Naive B cell (primary cell): Measurements from ENCODE around the gene CAMTA2. TPM values are rescaled to one million over a fixed set of nuclear protein-coding genes. Genes with fewer than 3 reads are reported as not detected.

Experiments used
- ATAC-seq, 2 donors: fragments of 150-1000 bp; cut with Tn5 transposase; 2 replicates each; pipeline ENCODE4 v1.10.0; 2021; ENCODE audit warnings: low read depth in 2 of 2, mild to moderate bottlenecking in 2 of 2, moderate library complexity in 2 of 2
- DNase-seq: peaks from one replicate; pipeline ENCODE4 v3.0.0; 2022
- H3K27ac Mint-ChIP-seq, 6 donors: one replicate each; pipeline ENCODE4 v1.8.0; 2020 to 2022; ENCODE audit warnings: mild to moderate bottlenecking in 6 of 6, mixed read lengths in 6 of 6, moderate library complexity in 5 of 6, inconsistent platforms in 2 of 6
- H3K27me3 Mint-ChIP-seq, 3 donors: one replicate each; pipeline ENCODE4 v1.8.0; 2021 to 2022; ENCODE audit warnings: mixed read lengths in 3 of 3, mild to moderate bottlenecking in 1 of 3
- H3K36me3 Mint-ChIP-seq, 2 donors: one replicate each; pipeline ENCODE4 v1.8.0; 2020 to 2022; ENCODE audit warnings: mixed read lengths in 2 of 2, inconsistent platforms in 1 of 2, mild to moderate bottlenecking in 1 of 2
- H3K4me1 Mint-ChIP-seq, 3 donors: one replicate each; pipeline ENCODE4 v1.8.0; 2020 to 2022; ENCODE audit warnings: mixed read lengths in 3 of 3, inconsistent platforms in 1 of 3, mild to moderate bottlenecking in 1 of 3, moderate library complexity in 1 of 3
- H3K4me3 Mint-ChIP-seq, 8 donors: one replicate each; pipeline ENCODE4 v1.8.0; 2020 to 2022; ENCODE audit warnings: mild to moderate bottlenecking in 8 of 8, mixed read lengths in 8 of 8, moderate library complexity in 8 of 8, inconsistent platforms in 2 of 8
- H3K9me3 Mint-ChIP-seq, 7 donors: one replicate each; pipeline ENCODE4 v1.8.0; 2020 to 2022; ENCODE audit warnings: mixed read lengths in 7 of 7, mild to moderate bottlenecking in 5 of 7, inconsistent platforms in 2 of 7, moderate library complexity in 1 of 7
- polyA plus RNA-seq, 6 donors: library from polyadenylated mRNA; unstranded; fragments of 300-500 nt; fragmentation: Illumina TruSeq; gene quantifications; one replicate each; pipeline ENCODE4 v1.2.3, GENCODE V29; 2021; ENCODE audit warnings: low read depth in 6 of 6

Gene CAMTA2
- polyA plus RNA-seq, 6 donors from 2014 or later, result 3.3 to 16.7 (median 5.2) TPM

DNA sequence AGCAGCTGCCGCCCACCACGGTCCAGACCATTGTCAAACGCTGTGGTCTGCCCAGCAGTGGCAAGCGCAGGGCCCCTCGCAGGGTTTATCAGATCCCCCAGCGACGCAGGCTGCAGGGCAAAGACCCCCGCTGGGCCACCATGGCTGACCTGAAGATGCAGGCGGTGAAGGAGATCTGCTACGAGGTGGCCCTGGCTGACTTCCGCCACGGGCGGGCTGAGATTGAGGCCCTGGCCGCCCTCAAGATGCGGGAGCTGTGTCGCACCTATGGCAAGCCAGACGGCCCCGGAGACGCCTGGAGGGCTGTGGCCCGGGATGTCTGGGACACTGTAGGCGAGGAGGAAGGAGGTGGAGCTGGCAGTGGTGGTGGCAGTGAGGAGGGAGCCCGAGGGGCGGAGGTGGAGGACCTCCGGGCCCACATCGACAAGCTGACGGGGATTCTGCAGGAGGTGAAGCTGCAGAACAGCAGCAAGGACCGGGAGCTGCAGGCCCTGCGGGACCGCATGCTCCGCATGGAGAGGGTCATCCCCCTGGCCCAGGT lies 34.8 kb upstream of the CAMTA2 start:
- ATAC-seq (no peak), DNase-seq (no peak)
- peak overlapping the region in 1 of 6 donors; percentile 49 for H3K27ac Mint-ChIP-seq
- H3K27me3 Mint-ChIP-seq, result peaks cover 15 to 40% (median 32%) of the 10 kb centered on the region in 3 donors
- H3K4me3 Mint-ChIP-seq, result no peak overlapping the region
- no peaks in the 10 kb centered on the region for H3K9me3 Mint-ChIP-seq
- H3K36me3 Mint-ChIP-seq, result peaks cover 11 to 15% of the 10 kb centered on the region in 2 donors
- peaks cover 14 to 18% (median 16%) of the 10 kb centered on the region in 3 donors for H3K4me1 Mint-ChIP-seq

DNA sequence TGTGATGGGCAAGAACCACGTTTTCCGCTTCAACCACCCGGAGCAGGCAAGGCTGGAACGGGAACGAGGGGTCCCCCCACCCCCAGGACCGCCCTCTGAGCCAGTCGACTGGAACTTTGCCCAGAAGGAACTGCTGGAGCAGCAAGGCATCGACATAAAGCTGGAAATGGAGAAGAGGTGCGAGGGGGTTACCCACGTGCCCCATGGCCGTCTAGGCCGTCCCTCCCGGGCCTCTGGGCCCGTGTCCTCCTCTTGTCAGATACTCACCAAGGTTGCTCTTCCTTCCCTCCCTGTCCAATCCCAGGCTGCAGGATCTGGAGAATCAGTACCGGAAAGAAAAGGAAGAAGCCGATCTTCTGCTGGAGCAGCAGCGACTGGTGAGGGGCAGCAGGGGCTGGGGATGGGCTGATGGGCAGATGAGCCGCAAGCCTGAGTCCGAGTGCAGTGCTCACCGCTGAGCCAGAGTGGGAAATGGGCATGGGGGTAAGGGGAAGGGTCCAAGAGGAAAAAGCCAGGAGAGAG lies 33.1 kb upstream of the CAMTA2 start:
- ATAC-seq, result no peak
- H3K4me1 Mint-ChIP-seq, result peaks cover 19 to 26% (median 23%) of the 10 kb centered on the region in 3 donors
- no peak for DNase-seq

DNA sequence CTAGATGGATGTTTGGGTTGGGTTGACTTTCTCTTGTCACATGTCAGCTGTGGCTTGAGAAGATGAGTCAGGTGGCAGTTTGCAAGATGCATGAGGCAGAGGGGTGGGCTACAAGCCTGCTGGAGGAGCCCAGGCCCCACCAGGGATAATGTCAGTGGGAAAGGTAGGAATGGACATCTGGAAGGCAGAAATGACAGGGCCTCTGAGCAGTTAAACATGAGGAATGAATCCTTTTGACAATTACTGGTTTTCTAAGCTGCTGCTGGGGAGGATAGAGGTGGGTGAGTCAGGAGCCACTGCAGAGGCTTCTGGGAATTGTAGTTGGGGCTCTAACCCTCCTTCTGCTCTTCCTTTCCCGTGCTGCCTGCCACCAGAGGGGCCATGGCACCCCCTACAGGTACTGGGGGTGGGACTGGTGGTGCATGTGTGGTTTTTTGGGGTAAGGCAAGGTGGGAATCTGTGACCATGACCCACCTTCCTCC lies 32.0 kb upstream of the CAMTA2 start:
- DNase-seq (peak; percentile 47), ATAC-seq (peak in 1 of 2 donors; percentile 13)
- peaks cover 11 to 15% of the 10 kb centered on the region in 2 donors for H3K36me3 Mint-ChIP-seq
- peak overlapping the region in 1 of 6 donors; percentile 24 for H3K27ac Mint-ChIP-seq
- H3K9me3 Mint-ChIP-seq, result peaks cover 0 to 2% (median 0%) of the 10 kb centered on the region in 7 donors
- peaks cover 19 to 26% (median 23%) of the 10 kb centered on the region in 3 donors for H3K4me1 Mint-ChIP-seq
- no peak overlapping the region for H3K4me3 Mint-ChIP-seq
- peaks cover 15 to 37% (median 29%) of the 10 kb centered on the region in 3 donors for H3K27me3 Mint-ChIP-seq

More for the DNA sequence above, 33.1 kb upstream of the CAMTA2 start:
- no peak overlapping the region for H3K27ac Mint-ChIP-seq
- H3K4me3 Mint-ChIP-seq, result peak overlapping the region in 1 of 8 donors; percentile 24
- H3K9me3 Mint-ChIP-seq, result peaks cover 0 to 2% (median 0%) of the 10 kb centered on the region in 7 donors
- peaks cover 15 to 37% (median 35%) of the 10 kb centered on the region in 3 donors for H3K27me3 Mint-ChIP-seq
- peaks cover 11 to 15% of the 10 kb centered on the region in 2 donors for H3K36me3 Mint-ChIP-seq

DNA sequence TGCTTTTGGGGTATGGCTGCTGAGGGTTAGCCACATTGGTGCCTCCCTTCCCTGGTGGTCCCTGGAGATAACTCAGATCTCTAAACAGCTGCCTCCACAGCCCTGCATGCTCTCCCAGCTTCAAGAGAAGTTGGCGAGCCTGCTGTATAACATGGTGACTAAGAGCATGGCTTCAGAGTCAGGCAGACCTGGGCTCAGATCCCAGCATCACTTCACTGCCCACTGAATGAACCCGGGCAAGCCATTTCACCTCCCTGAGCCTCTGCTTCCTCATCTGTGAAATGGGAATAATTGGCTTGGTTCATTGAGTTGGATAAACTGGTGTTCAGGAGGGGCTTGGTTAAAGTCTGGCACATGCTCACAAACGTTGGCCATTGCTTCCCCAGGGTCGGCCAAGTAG lies 26.9 kb upstream of the CAMTA2 start:
- Mint-ChIP-seq H3K36me3 (peaks cover 3 to 19% of the 10 kb centered on the region in 2 donors), H3K4me3 (no peak overlapping the region), H3K9me3 (peaks cover 0 to 2% (median 0%) of the 10 kb centered on the region in 7 donors), H3K4me1 (peaks cover 15 to 20% (median 18%) of the 10 kb centered on the region in 3 donors), H3K27ac (peak overlapping the region in 1 of 6 donors; percentile 44), H3K27me3 (peaks cover 19 to 40% (median 32%) of the 10 kb centered on the region in 3 donors)
- DNase-seq (no peak), ATAC-seq (no peak)

DNA sequence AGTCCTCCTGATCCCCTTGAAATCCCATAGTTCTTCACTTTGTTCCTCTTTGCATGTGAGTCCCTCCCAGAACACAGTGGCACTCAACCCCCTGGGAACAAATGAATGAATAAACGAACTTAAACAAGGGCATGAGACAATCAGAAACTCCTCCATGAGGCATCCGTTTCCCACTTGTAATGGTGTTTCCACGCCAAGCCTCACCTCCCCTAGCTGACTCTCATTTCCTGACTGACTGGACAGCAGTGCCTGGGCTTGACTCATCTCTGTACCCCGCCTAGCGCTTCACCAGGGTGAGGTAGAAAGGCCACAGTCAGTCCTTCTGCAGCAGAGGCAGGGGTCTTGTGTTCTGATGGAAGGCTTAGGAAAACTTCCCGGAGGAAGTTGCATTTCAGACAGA lies 24.5 kb upstream of the CAMTA2 start:
- no peak for DNase-seq
- Mint-ChIP-seq H3K27me3 (peaks cover 30 to 50% (median 48%) of the 10 kb centered on the region in 3 donors), H3K27ac (no peak overlapping the region), H3K4me3 (no peak overlapping the region), H3K36me3 (peaks cover 11 to 33% of the 10 kb centered on the region in 2 donors), H3K4me1 (peaks cover 5 to 11% (median 7%) of the 10 kb centered on the region in 3 donors), H3K9me3 (peaks cover 0 to under 1% (median 0%) of the 10 kb centered on the region in 7 donors)
- no peak for ATAC-seq

DNA sequence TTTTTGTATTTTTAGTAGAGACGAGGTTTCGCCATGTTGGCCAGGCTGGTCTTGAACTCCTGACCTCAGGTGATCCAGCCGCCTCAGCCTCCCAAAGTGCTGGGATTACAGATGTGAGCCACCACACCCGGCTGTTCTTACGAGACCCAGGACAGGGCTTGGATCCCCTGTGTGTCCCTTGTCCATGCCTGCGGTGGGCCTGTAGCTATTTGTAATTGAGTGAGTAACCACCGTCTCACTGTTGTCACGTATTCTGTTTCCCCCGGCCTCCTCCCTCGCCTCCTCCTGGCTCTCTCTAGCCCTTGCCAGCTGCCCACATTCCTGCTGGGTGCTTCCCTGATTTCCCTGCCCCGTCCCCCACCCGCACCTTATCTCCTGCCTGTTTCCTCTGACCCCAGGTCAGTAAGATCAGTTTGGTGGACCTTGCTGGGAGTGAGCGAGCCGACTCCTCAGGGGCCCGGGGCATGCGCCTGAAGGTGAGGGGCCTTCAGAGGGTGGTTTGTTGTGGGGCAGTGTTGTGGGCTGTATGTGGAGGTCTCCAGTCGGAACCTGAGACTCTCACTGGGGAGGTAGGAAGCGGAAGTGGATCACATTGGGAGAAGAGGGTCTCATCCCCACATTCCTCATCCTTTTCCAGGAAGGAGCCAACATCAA lies 15.9 kb upstream of the CAMTA2 start:
- Mint-ChIP-seq H3K4me3 (no peak overlapping the region), H3K9me3 (no peaks in the 10 kb centered on the region), H3K27me3 (peaks cover 18 to 43% (median 41%) of the 10 kb centered on the region in 3 donors), H3K27ac (no peak overlapping the region), H3K36me3 (peaks cover 39 to 42% of the 10 kb centered on the region in 2 donors), H3K4me1 (peaks cover 13 to 21% (median 18%) of the 10 kb centered on the region in 3 donors)
- DNase-seq, result no peak
- ATAC-seq, result no peak

DNA sequence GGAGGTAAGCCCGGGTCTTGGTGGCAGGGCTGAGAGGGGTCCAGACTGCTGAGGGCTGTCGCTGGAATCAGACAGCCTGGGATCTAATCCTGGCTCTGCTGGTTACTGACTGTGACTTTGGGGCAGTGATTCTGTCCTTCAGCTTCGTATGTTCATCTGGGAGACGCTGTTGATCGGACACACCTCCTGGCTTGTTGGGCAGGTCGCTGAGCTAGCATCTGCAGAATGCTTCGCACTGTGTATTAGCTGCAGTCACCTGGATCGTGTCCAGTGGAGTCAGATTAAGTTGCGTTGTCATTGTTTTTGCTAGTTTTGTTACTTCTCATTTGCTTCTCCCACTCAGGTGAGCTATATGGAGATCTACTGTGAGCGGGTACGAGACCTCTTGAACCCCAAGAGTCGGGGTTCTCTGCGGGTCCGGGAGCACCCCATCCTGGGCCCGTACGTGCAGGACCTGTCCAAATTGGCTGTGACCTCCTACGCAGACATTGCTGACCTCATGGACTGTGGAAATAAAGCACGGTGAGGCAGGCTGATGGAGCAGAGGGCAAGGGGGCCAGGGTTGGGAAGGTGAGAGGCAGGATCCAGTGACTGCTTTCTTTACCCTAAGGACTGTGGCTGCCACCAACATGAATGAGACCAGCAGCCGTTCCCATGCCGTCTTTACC lies 14.8 kb upstream of the CAMTA2 start:
- Mint-ChIP-seq H3K27ac (no peak overlapping the region), H3K36me3 (peaks cover 31 to 32% of the 10 kb centered on the region in 2 donors), H3K27me3 (peaks cover 7 to 32% (median 32%) of the 10 kb centered on the region in 3 donors), H3K4me3 (peak overlapping the region in 1 of 8 donors; percentile 26), H3K9me3 (no peaks in the 10 kb centered on the region), H3K4me1 (peaks cover 13 to 23% (median 20%) of the 10 kb centered on the region in 3 donors)
- ATAC-seq (no peak), DNase-seq (no peak)

DNA sequence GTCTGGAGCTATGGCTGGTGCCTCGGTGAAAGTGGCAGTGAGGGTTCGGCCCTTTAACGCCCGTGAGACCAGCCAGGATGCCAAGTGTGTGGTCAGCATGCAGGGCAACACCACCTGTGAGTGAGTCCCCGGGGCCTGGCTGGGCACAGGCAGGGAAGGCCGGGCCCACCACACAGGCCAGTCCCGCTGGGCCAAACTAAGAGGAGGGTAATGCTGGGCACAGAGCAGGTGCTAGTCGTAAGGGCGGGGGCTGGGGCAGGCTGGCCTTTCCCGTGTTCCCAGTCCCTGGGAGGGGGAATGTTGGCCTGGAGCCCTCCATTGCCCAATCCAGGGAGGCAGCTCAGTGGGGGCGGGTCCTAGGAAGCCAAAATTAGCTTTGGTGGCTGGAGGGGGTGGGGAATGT lies 12.8 kb upstream of the CAMTA2 start:
- H3K4me1 Mint-ChIP-seq, result peaks cover 20 to 30% (median 25%) of the 10 kb centered on the region in 3 donors
- peak overlapping the region in 2 of 8 donors; percentile 53 to 92 for H3K4me3 Mint-ChIP-seq
- H3K27me3 Mint-ChIP-seq, result peaks cover 4 to 29% (median 20%) of the 10 kb centered on the region in 3 donors
- ATAC-seq (no peak), DNase-seq (no peak)
- H3K9me3 Mint-ChIP-seq, result no peaks in the 10 kb centered on the region
- peak overlapping the region in 1 of 6 donors; percentile 50 for H3K27ac Mint-ChIP-seq
- peaks cover 19 to 21% of the 10 kb centered on the region in 2 donors for H3K36me3 Mint-ChIP-seq

DNA sequence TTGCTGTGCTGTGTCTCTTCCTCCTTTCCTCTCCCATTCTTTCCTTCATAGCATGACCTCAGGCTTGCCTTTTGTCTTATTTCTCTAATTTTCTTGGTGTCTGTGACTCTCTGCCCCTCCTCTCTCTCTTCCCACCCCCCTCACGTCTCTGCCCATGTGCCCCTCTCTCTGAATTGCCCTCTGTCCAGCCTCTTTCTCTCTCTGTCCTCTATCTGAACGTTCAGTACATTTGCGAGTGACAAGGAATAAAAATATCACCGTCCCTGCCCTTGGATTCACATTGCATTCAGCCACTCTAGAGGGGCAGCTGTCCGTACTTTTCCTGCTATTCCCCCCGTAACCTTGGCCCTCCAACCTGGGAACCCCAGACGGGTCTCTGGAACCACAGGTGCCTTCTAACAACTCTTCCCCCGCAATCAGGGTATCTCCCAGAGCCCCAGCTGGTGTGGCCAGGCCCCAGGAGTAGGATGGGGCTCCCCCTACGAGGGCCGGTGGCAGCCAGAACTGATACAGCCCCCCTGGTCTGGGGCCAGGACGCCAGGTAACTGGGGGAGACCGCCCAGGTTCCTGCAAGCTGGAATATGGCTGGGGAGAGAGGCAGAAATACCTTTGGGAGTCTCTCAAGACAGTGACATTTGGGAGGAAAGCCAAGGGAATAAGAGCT lies 12.1 kb upstream of the CAMTA2 start:
- Mint-ChIP-seq H3K4me1 (peaks cover 23 to 30% (median 28%) of the 10 kb centered on the region in 3 donors), H3K27me3 (peaks cover 0 to 26% (median 14%) of the 10 kb centered on the region in 3 donors), H3K4me3 (peak overlapping the region; percentile 5 to 93 (median 78))

DNA sequence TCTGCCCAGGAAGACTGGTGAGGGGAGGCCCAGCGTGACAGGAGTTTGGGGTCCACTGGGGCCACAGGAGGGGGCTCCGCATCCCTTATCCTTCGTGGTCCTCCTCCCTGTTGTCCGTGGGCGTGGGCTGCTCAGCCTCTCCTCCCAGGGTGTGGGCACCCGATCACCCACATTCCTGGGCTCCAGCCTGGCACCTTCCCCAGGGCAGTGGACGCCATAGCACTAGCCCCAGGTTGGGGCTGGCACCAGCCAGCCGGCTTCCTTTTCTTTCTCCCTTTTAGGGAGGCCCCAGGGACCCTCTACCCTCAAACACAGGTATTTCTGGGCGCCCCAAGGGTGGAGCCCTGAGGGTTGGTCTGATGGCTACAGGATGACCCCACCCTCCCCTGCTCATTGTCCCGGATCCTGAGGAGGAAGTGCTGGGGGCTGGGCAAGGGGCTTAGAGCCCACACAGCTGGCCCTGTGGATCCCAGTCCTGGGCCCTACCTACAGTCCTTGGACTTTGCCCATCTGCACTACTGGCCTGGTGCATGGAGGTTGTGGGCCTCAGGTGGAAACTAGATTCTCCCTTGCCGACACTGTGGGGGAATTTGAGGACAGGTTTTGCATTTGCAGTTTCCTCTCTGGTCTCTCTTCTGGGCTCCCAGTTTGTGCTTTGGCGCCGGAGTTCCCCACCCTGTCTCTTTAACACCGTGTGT lies 11.4 kb upstream of the CAMTA2 start:
- DNase-seq (no peak), ATAC-seq (peak; percentile 25 to 46)
- H3K9me3 Mint-ChIP-seq, result no peaks in the 10 kb centered on the region
- H3K4me1 Mint-ChIP-seq, result peaks cover 23 to 30% (median 28%) of the 10 kb centered on the region in 3 donors
- peaks cover 0 to 19% (median 8%) of the 10 kb centered on the region in 3 donors for H3K27me3 Mint-ChIP-seq
- H3K27ac Mint-ChIP-seq, result peak overlapping the region in 2 of 6 donors; percentile 50 to 55
- H3K4me3 Mint-ChIP-seq, result peak overlapping the region; percentile 52 to 93 (median 84)
- peaks cover 7 to 11% of the 10 kb centered on the region in 2 donors for H3K36me3 Mint-ChIP-seq

More for the DNA sequence above, 12.1 kb upstream of the CAMTA2 start:
- no peaks in the 10 kb centered on the region for H3K9me3 Mint-ChIP-seq
- H3K27ac Mint-ChIP-seq, result peak overlapping the region in 3 of 6 donors; percentile 49 to 55 (median 50)
- DNase-seq, result no peak
- no peak for ATAC-seq
- peaks cover 14% of the 10 kb centered on the region in 2 donors for H3K36me3 Mint-ChIP-seq

DNA sequence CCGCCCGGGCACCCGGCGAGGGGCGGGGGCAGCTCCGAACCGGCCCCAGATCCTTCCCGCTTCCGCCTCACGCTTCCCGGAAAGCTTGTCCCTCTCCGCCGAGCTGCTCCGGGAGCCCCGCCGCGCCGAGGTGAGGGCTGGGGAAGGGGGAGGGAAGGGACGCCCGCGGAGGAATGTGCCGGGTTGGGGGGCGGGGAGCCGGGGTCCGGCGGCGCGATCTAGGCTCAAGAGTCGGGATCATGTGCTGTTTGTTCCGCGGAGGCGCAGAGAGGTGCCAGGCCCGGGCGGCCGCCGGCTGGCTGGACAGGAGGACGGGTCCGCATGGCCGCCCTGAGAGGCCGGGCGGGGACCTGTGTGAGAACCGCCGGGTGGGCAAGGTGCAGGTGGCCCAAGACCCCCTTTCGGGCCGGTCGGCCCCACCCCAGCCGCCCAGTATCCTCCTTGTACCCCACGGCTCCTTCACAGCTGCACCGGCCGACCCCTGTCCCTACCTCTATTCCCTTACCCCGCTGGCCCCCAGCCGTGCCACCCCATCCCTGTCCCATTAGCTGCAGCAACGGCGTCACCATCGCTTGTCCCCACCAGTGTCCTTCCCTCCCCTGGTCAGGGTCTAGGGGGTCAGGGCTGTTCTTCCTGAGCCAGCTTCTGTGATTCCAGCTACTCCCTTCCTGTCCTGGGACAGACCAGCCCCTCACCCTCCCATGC lies 10.7 kb upstream of the CAMTA2 start:
- H3K27me3 Mint-ChIP-seq, result peaks cover 0 to 13% (median 3%) of the 10 kb centered on the region in 3 donors
- ATAC-seq, result peak; percentile 2 to 5
- DNase-seq, result no peak
- H3K4me3 Mint-ChIP-seq, result peak overlapping the region; percentile 52 to 93 (median 84)
- peak overlapping the region in 2 of 6 donors; percentile 50 to 93 for H3K27ac Mint-ChIP-seq
- H3K9me3 Mint-ChIP-seq, result no peaks in the 10 kb centered on the region
- H3K4me1 Mint-ChIP-seq, result peaks cover 23 to 30% (median 28%) of the 10 kb centered on the region in 3 donors
- peaks cover 0 to 4% of the 10 kb centered on the region in 2 donors for H3K36me3 Mint-ChIP-seq
